Measurements from ENCODE around the gene UNC80.

Gene UNC80

DNA sequence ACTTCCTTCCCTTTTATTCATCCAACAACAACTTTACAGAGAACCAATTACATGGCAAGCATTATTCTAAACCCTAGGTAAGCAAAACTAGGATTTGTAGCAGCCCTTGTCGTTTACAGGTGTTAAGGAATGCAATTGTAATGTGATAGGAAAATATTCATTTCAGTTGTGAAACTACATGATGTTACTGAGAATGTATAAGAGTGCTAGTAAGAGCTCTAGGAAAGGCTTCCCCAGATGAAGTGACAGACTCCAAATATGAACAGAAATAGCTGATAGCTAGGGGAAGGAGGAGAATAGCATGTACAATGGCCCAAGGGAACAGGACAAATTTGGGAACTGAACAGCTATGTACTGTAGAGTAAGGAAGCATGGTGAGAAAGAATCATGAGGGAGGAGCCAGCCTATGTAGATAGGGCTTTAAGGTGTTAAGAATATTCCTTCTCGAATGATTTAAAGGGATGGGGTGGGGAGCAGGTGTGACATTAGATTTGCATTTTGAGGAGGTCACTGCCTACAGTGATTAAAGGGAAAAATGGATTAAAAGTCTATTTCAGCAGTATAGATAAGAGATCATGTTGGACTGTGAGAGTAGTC is 262.6 kb downstream of the UNC80 start:
- no peak for DNase-seq

DNA sequence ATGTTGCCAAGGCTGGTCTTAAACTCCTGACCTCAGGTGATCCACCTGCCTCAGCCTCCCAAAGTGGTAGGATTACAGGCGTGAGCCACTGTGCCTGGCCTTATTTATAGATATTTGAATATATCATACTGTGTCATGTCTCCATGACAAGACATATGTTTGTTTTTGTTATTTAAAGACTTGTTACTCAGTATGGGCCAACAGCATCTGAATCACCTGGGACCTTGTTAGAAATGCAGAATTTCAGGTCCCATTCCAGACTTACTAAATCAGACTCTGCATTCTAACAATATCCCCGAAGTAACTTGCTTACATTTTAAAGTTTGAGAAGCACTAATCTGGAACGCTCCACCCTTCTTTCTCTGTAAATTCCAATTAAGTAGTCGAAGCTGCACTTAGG is 264.0 kb downstream of the UNC80 start:
- no peak for DNase-seq

DNA sequence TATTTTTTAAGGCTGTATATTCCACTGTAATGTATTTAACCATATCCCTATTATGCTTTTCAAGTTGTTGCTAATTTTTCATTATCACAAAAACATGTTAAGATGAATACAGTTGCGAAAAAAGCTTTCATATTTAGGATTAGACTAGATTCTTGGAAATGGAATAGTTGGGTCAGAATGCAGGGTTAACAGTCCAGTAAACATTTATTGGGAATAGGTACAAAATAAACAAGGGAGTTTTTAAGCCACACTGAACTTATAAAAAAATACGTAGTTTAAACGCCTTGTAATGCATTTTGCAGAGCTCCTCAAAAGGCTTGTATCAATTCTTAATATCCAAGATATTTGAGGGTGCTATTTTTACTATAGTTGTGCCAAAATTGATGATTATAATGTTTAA is 266.4 kb downstream of the UNC80 start:
- DNase-seq, result no peak

DNA sequence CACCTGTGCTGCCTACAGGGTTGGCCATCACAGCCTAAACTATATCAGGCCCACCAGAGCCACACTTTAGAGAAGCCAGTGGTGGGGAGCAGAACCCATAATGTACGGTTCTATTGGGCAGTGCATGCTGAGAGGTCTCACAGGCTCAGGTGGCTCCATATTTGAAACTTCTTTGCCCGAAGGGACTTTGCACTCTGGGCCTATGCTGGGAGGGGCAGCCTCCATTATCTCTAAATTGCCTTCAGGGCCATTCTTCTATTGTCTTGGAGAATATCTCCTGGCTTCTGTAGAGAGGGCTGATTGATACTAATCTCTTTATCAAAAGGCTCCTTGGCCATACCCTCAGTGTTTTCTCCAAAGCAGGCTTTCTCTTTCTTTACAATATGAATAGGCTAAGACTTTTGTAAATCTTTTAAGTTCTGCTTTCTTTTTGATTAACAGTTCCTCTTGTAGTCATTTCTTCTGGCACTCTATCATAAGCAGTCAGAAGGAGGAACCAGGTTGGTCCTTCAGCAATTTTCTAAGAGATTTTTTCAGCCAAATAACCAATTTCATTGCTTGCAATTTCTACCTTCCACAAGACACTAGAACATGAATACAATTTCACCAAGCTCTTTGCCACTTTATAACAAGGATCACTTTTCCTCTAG is 275.3 kb downstream of the UNC80 start:
- no peak for DNase-seq

All from CD4-positive, alpha-beta T cell treated with Interleukin-17A for 4 hours (primary cell).